Neuronal stem cell (in vitro differentiated cells): Measurements from ENCODE around the gene KPTN.

Experiments used
- DNase-seq: peaks from one replicate; pipeline ENCODE4 v3.0.0-alpha.2; 2013; ENCODE audit warnings: low spot score
- H2AFZ ChIP-seq: one replicate; pipeline ENCODE4 v1.6.1; 2013; ENCODE audit warnings: mild to moderate bottlenecking, low read length, inconsistent platforms
- H2AK5ac ChIP-seq: 2 replicates; pipeline ENCODE4 v1.6.1; 2013; ENCODE audit warnings: low read depth, mild to moderate bottlenecking, inconsistent platforms, low read length, moderate library complexity, mixed read lengths
- H2BK120ac ChIP-seq: 2 replicates; pipeline ENCODE4 v1.6.1; 2013; ENCODE audit warnings: low read depth, mild to moderate bottlenecking, inconsistent platforms, low read length, moderate library complexity, mixed read lengths
- H2BK12ac ChIP-seq: one replicate; pipeline ENCODE4 v1.6.1; 2013; ENCODE audit warnings: low read length, inconsistent platforms
- H2BK15ac ChIP-seq: 2 replicates; pipeline ENCODE4 v1.6.1; 2013; ENCODE audit warnings: mild to moderate bottlenecking, low read length, inconsistent platforms, mixed read lengths
- H2BK5ac ChIP-seq: one replicate; pipeline ENCODE4 v1.6.1; 2013; ENCODE audit warnings: inconsistent platforms, mild to moderate bottlenecking, low read length, moderate library complexity
- H3K14ac ChIP-seq: one replicate; pipeline ENCODE4 v1.6.1; 2013; ENCODE audit warnings: low read length, inconsistent platforms
- H3K18ac ChIP-seq: 2 replicates; pipeline ENCODE4 v1.6.1; 2013; ENCODE audit warnings: low read length, inconsistent platforms
- H3K23ac ChIP-seq: 2 replicates; pipeline ENCODE4 v1.6.1; 2013; ENCODE audit warnings: low read depth, mild to moderate bottlenecking, mixed read lengths, low read length, inconsistent platforms; ENCODE audit not compliant: poor library complexity
- H3K27ac ChIP-seq: replicated peaks from 3 replicates; pipeline ENCODE4 v1.5.1; 2013; ENCODE audit warnings: low read length, inconsistent platforms
- H3K27me3 ChIP-seq, 3 experiments: 2 replicates each; pipeline ENCODE4 v1.6.1; 2013; ENCODE audit warnings: low read length in 3 of 3, mild to moderate bottlenecking in 2 of 3, inconsistent platforms in 1 of 3, low read depth in 1 of 3, mixed read lengths in 1 of 3, moderate library complexity in 1 of 3; ENCODE audit not compliant: control insufficient read depth in 3 of 3, insufficient read depth in 3 of 3
- H3K36me3 ChIP-seq, 2 donors: replicated peaks in 1 of 2; 2 replicates each; pipeline ENCODE4 v1.6.1; 2013; ENCODE audit warnings: low read length in 2 of 2; ENCODE audit not compliant: control insufficient read depth in 2 of 2, insufficient read depth in 2 of 2
- H3K4ac ChIP-seq: 2 replicates; pipeline ENCODE4 v1.6.1; 2013; ENCODE audit warnings: inconsistent platforms, mild to moderate bottlenecking, low read length, moderate library complexity
- H3K4me1 ChIP-seq, 2 donors: 1 replicate in 1 of 2; 2 replicates in 1 of 2; pipeline ENCODE4 v1.6.1; 2013; ENCODE audit warnings: low read length in 2 of 2, low read depth in 1 of 2; ENCODE audit not compliant: control insufficient read depth in 2 of 2, insufficient read depth in 1 of 2
- H3K4me2 ChIP-seq: one replicate; pipeline ENCODE4 v1.6.1; 2013; ENCODE audit warnings: mild to moderate bottlenecking, low read length, inconsistent platforms; ENCODE audit not compliant: insufficient read depth, poor library complexity, severe bottlenecking
- H3K4me3 ChIP-seq, 2 donors: 2 replicates each; pipeline ENCODE4 v1.5.1; 2013; ENCODE audit warnings: low read length in 2 of 2, mild to moderate bottlenecking in 2 of 2, inconsistent platforms in 1 of 2, moderate library complexity in 1 of 2
- H3K79me1 ChIP-seq: one replicate; pipeline ENCODE4 v1.6.1; 2013; ENCODE audit warnings: low read depth, mild to moderate bottlenecking, inconsistent platforms, low read length, moderate library complexity
- H3K9ac ChIP-seq: one replicate; pipeline ENCODE4 v1.6.1; 2013; ENCODE audit warnings: mild to moderate bottlenecking, low read depth, low read length, inconsistent platforms; ENCODE audit not compliant: poor library complexity
- H3K9me3 ChIP-seq, 2 donors: replicated peaks in 1 of 2; 2 replicates each; pipeline versions ENCODE3 to v1.6.1; 2013; ENCODE audit warnings: low read length in 2 of 2, mild to moderate bottlenecking in 2 of 2, inconsistent platforms in 1 of 2, low read depth in 1 of 2, mixed read lengths in 1 of 2, moderate library complexity in 1 of 2; ENCODE audit not compliant: control insufficient read depth in 2 of 2, insufficient read depth in 1 of 2
- H4K8ac ChIP-seq: one replicate; pipeline ENCODE4 v1.6.1; 2013; ENCODE audit warnings: low read depth, mild to moderate bottlenecking, inconsistent platforms, low read length, moderate library complexity
- H4K91ac ChIP-seq: one replicate; pipeline ENCODE4 v1.6.1; 2013; ENCODE audit warnings: low read length, low read depth, mild to moderate bottlenecking, inconsistent platforms; ENCODE audit not compliant: poor library complexity
- WGBS, 2 donors: extraction: QIAGEN DNeasy Blood & Tissue Kit; methylation state at CpG; one replicate each; pipeline ENCODE4 v1.1.7; 2013; ENCODE audit warnings: missing lambda C conversion rate in 2 of 2, mixed read lengths in 1 of 2; ENCODE audit not compliant: insufficient read length in 2 of 2, insufficient replicate concordance in 1 of 2; ENCODE audit errors: extremely low coverage in 2 of 2; 5-methylcytosine and 5-hydroxymethylcytosine counted together

Gene KPTN

DNA sequence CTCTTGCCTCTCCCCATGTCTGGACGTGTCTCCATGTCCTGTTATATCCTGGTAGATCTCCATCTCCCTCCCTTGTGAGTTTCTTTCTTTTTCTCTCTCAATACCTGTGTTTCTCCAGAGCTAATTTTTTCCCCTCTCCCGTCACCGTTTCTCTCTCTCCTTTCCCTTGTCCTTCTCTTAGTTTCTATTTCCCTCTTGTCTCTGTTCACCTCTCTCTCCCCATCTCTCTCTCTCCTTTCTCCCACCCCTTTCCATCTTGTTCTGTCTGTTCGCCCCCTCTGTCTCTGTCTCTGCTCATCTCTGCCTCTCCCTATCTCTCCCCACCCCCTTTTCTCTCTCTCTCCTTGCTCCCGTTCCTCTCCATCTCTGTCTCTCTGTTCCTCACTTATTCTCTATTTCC is 25.3 kb downstream of the KPTN start:
- Histone ChIP-seq H3K4me3 (no peak overlapping the region), H3K14ac (no peak overlapping the region), H2BK12ac (no peak overlapping the region), H3K79me1 (peaks cover 4% of the 10 kb centered on the region), H3K27me3 (peaks cover 0 to 30% (median 25%) of the 10 kb centered on the region in 3 experiments), H2AK5ac (no peak overlapping the region), H3K4ac (no peak overlapping the region), H3K9me3 (peaks cover 6 to 10% of the 10 kb centered on the region in 2 donors), H3K36me3 (no peaks in the 10 kb centered on the region), H3K18ac (no peak overlapping the region), H3K4me1 (no peaks in the 10 kb centered on the region), H2BK120ac (no peak overlapping the region), H2AFZ (no peak overlapping the region), H2BK5ac (no peak overlapping the region), H4K91ac (no peak overlapping the region), H3K4me2 (no peak overlapping the region), H3K9ac (no peak overlapping the region), H3K23ac (no peak overlapping the region), H3K27ac (no peak overlapping the region), H4K8ac (no peak overlapping the region), H2BK15ac (no peak overlapping the region)
- WGBS, 2 donors = no CpG with 5 or more reads among the region's 5 CpGs
- DNase-seq = no peak

DNA sequence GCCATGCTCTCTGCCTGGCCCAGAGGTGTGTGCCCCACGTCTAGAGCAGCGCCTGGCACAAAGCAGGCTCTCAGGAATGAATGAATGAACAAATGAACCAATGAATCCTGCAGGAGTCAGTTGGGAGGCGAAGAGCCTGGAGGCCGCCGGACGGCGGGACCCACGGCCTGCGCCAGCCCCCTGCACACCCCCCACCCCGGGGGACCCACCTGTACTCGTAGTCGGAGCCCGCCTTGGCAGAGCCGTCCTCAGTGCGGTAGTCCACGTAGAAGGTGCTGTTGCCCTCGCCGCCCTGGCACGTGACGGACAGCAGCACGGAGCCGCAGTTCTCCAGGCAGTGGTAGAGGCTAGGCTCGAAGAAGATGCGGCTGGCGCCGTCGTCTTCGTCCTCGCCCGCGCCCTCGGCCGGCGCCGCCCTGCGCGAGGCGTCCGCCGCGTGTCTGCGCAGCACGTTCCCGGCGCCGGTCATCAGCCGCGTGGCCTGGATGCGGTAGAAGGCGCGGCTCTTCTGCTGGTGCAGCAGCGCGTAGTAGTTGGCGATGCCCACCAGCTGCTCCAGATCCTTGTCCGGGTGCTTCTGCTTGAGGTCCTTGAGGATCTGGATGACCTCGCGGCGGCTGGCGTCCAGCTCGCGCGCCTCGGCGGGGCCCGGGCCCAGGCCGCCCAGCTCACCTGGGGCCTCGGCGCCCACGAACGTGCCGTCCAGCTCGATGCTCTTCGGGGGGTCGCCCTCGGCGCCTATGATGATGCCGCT is 27.1 kb downstream of the KPTN start:
- Histone ChIP-seq H2BK120ac (no peak overlapping the region), H2AK5ac (no peak overlapping the region), H3K4me1 (no peaks in the 10 kb centered on the region), H3K9me3 (peaks cover 6 to 10% of the 10 kb centered on the region in 2 donors), H3K18ac (peak overlapping the region; percentile 28), H3K23ac (no peak overlapping the region), H3K27me3 (peaks cover 0 to 30% (median 25%) of the 10 kb centered on the region in 3 experiments), H3K4me3 (peak overlapping the region in 1 of 2 donors; percentile 53), H2AFZ (no peak overlapping the region), H2BK12ac (peak overlapping the region; percentile 16), H2BK15ac (no peak overlapping the region), H3K79me1 (peaks cover 4% of the 10 kb centered on the region), H3K14ac (peak overlapping the region; percentile 71), H3K4ac (no peak overlapping the region), H3K36me3 (no peaks in the 10 kb centered on the region), H3K9ac (no peak overlapping the region), H2BK5ac (no peak overlapping the region), H4K91ac (peak overlapping the region; percentile 64), H3K4me2 (no peak overlapping the region), H3K27ac (no peak overlapping the region), H4K8ac (no peak overlapping the region)
- DNase-seq = no peak
- no CpG with 5 or more reads among the region's 77 CpGs for whole genome bisulfite sequencing, 2 donors

DNA sequence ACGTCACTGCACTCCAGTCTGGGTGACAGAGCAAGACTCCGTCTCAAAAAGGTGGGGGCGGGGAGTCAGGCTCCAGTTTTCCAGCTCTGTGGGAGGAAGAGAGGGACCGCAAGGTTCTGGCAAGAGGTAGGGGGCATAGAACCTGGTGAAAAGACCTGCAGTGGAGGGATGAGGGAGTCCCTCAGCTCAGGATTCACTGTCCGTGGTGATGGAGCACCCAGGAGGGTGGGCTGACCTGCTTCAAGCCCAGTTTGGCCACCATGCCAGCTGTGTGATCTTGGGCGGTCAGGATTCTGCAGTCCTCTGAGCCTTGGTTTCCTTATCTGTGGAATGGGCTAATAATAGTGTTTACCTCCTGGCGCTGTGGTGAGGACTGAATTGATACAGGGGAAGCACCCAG is 33.5 kb downstream of the KPTN start:
- Histone ChIP-seq H4K8ac (no peak overlapping the region), H3K4me2 (no peak overlapping the region), H2BK5ac (no peak overlapping the region), H2BK120ac (no peak overlapping the region), H3K4ac (no peak overlapping the region), H3K9ac (no peak overlapping the region), H2AK5ac (no peak overlapping the region), H3K14ac (no peak overlapping the region), H2BK15ac (no peak overlapping the region), H3K4me3 (no peak overlapping the region), H3K79me1 (no peaks in the 10 kb centered on the region), H3K9me3 (peaks cover under 1 to 1% of the 10 kb centered on the region in 2 donors), H3K27me3 (peaks cover 7 to 43% (median 36%) of the 10 kb centered on the region in 3 experiments), H4K91ac (no peak overlapping the region), H2BK12ac (no peak overlapping the region), H3K27ac (no peak overlapping the region), H3K18ac (no peak overlapping the region), H3K4me1 (peaks cover 4 to 8% of the 10 kb centered on the region in 2 donors), H2AFZ (no peak overlapping the region), H3K36me3 (no peaks in the 10 kb centered on the region), H3K23ac (no peak overlapping the region)
- no peak for DNase-seq
- WGBS, 2 donors = no CpG with 5 or more reads among the region's 7 CpGs

DNA sequence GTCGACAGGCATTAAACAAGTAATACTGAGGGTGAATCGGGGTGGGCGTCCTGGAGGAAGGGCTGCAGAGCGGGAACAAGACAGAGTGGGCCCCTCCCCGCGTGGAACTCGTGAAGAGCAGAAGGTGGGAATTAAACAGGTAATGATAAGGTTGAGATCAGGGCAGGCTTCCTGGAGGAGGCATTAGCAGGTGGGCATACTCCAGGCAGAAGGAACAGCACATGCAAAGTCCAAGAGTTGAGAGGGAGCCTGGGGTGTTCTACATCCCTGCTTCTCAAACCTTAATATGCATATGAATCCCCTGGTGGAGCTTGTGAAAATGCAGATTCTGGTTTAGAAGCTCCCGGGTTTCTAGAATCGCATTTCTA is 35.7 kb downstream of the KPTN start:
- Histone ChIP-seq H3K79me1 (peaks cover 2% of the 10 kb centered on the region), H2BK5ac (no peak overlapping the region), H4K91ac (no peak overlapping the region), H2AK5ac (no peak overlapping the region), H2BK12ac (no peak overlapping the region), H3K9me3 (peaks cover 0 to 1% of the 10 kb centered on the region in 2 donors), H2AFZ (no peak overlapping the region), H3K4me3 (peak overlapping the region in 1 of 2 donors; percentile 13), H3K23ac (no peak overlapping the region), H3K4me2 (no peak overlapping the region), H3K4me1 (peaks cover 4 to 11% of the 10 kb centered on the region in 2 donors), H3K18ac (no peak overlapping the region), H2BK120ac (no peak overlapping the region), H3K9ac (no peak overlapping the region), H4K8ac (no peak overlapping the region), H3K36me3 (no peaks in the 10 kb centered on the region), H3K27me3 (peaks cover 7 to 56% (median 43%) of the 10 kb centered on the region in 3 experiments), H3K14ac (no peak overlapping the region), H3K4ac (no peak overlapping the region), H3K27ac (no peak overlapping the region), H2BK15ac (no peak overlapping the region)
- no peak for DNase-seq
- no CpG with 5 or more reads among the region's 9 CpGs for WGBS, 2 donors
